ENCODE data around the gene RAB12.
"Not testable (repeated sequence)": the region's sequence is repeated elsewhere in the genome, so short reads cannot be mapped to it uniquely, and the experiment has no call there.

Gene RAB12

DNA sequence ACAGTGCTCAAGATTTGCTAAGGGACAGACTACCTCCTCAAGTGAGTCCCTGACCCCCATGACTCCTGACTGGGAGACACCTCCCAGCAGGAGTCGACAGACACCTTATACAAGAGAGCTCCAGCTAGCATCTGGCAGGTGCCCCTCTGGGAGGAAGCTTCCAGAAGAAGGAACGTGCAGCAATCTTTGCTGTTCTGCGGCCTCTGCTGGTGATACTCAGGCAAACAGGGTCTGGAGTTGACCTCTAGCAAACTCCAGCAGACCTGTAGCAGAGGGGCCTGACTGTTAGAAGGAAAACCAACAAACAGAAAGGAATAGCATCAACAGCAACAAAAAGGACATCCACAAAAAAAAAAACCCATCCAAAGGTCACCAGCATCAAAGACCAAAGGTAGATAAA, 38.1 kb downstream of the RAB12 start:
- not testable (repeated sequence) for DNase-seq (ENCODE audit: low read depth)

DNA sequence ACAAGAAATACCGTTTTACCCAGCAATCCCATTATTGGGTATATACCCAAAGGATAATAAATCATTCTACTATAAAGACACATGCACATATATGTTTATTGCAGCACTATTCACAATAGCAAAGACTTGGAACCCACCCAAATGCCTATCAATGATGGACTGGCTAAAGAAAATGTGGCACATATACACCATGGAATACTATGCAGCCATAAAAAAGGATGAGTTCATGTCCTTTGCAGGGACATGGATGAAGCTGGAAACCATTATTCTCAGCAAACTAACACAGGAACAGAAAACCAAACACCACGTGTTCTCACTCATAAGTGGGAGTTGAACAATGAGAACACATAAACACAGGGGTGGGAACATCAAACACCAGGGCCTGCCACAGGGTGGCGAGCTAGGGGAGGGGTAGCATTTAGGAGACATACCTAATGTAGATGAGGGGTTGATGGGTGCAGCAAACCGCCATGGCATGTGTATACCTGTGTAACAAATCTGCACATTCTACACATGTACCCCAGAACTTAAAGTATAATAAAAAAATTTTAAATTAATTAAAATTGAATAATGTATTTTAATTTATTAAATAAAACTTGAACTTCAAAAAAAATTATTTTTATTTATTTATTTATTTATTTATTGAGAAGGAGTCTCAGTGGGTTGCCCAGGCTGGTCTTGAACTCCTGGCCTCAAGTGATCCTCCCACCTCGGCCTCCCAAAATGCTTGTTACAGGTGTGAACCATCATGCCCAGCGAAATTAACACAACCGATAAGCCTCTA, 42.4 kb downstream of the RAB12 start:
- DNase-seq (ENCODE audit: low read depth): not testable (repeated sequence)

DNA sequence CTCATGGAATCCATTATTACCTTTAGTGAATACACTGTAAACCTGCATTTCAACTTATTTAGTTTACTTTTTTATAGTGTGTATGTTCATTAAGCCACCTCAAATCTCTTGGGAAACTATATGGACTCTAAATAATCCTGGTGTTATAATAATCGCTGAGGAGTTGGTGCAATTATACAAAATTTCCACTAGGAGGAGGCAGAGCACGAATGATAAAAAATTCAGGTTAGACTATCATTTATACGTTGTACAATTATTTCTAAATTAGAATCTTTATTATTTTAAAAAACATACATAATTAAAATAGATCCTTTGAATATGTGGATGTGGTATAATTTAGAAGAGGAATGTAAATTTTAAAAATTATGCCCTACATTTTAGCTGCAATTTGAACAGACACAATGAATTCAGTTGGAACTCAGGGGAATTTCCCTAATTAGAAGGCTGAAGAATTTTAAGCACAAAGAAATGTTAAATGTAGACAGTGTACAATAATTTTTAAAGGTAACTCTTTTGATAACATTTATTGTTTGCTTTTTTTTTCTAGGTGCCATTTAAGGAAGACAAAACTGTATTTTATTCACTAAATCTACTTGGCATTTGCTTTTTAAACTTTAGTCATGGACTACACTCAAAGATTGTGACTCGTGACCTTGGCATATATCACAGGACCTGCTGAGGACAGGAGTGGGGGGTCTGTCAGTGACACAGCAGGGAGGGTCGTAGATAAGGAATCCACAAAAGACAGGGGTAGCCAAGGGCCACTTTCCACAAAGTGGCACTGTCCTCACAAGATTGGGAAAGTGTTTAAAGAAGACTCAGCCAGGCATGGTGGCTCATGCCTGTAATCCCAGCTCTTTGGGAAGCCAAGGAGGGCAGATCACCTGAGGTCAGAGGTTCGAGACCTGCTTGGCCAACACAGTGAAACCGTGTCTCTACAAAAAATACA, 45.5 kb downstream of the RAB12 start:
- DNase-seq (ENCODE audit: low read depth): peak; percentile 56

DNA sequence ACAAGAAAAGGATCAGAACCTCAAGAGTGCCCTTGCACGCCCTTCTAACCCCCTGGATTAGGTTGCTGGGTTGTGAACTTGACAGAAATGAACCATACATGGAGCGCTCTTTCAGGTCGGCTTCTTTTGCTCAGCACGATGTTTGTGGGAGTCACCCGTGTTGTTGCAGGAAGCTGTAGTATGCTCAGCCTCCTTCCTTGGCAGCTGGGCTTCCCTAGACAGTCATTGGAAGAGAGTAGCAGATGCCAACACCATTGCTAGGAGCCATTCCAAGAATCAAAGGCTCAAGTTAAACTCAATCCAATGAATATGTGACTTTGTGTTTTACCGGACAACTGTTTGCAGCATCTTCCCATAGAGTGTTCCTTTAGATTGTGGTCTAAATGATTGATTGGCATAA, 47.0 kb downstream of the RAB12 start:
- no peak for DNase-seq (ENCODE audit: low read depth)

DNA sequence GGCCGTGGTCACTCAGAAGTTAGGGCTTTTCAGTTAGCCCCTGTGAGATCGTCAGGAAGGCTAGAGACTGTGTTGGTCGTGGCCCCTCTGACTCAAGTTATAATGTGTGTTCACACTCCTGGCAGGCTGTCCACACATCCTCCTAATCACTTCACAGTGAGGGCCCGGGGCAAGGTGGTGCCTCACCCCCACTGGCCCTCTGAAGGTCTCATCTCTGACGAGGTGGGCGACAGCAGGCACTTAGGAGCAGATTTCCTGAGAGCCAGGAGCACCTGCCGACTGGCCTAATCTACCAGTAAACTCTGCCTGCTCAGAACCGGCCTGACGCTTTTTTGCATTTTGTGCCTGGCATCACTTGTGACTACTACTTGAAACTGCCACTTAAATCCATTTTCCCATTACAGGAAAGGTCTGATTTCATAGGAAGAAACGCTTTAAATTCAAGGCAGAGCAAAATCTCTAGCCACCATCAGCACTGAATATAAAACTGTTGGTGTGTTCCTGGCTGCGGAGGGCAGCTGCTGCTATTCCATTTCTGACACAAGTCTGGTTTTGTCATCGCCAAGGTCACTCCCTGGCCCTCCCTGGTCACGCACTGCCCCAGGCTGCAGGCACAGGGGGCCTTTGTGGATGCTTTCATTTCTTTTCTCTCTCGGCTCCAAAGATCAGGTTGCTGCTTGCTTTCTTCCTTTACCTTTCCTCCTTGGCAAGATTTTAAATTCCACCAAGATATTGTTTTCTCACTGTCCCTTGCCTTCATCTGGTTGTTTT, 48.0 kb downstream of the RAB12 start:
- no peak for DNase-seq (ENCODE audit: low read depth)

DNA sequence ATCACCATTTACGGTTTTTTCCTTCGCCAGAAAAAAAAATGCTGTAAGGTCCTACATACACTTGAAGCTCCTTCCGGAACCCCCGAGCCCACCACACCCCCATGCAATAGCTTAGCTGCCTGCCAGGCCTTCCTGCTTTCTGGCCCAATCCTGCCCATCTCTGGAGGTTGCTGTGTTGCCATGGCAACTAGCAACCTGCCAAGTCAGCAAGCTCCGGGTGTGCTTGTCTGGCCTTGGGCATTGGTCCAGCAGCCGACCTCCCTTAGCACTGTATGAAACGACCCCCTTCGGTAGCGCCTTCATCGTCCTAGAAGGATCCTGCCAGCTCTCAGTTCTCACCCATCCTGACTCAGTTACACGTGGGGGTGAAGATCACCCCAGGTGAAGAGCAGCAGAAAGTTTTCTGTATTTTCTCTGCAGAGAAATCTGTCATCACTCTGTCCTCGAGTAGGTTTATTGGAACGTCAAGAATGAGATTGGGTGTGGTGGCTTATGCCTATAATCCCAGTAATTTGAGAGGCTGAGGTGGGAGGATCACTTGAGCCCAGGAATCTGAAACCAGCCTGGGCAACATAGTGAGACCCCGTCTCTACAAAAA, 48.7 kb downstream of the RAB12 start:
- DNase-seq (ENCODE audit: low read depth): peak; percentile 30

DNA sequence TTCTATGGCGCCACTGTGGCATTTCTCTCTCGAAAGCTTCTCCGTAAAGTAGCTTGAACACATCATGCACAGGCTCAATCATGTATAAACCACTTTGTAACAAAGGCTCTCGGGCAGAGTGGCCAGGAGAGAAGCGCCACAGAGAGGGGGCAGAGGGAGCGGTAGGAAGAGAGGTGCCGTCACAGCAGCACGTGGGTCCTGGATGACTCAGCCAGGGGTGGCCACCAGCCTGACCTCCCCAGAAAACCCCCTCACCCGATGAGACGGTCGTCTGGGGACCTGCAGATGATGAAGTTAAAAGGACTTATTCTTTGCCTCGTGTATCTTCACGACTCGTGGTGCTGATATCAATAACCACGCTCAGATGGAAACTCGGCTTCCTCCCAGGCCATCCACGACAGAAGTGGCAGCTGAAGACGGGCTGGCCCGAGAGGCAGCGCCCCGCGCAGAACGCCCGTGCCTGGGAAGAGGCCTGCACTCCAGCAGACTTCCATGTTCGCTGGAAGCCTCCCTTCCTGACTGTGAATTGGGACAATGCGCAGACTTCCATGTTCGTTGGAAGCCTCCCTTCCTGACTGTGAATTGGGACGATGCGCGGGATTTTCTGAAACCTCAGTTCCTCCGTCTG, 49.7 kb downstream of the RAB12 start:
- no peak for DNase-seq (ENCODE audit: low read depth)

DNA sequence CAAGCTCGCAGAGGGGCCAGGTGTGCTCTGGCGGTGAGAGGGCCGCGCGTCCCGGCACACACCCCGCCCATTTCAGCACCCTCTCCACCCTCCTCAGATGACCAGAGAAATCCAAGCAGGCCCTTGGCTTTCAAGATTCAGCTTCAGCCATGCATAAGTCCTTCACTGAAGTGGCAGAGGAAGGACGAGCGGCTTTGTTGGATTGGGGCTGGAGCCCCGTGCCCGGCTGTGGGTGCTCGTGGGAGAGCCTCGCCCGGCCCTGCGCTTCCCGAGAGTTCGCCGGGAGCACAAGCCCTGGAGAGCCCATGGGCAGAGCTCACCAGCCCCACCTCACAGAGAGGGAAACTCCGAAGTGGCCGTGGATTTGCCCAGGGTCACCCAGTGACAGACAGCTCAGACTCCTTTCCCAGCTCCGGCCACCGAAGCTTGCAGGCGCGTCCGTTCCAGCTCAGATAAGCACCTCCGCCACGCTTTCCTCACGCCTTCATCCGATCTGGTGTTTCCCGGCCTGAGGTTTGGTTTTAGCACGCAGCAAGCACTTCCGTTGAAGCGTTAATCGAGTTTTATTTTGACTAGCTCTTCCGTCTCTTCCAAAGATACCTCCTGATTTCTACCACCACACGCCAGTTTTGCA, 50.5 kb downstream of the RAB12 start:
- DNase-seq (ENCODE audit: low read depth): no peak

DNA sequence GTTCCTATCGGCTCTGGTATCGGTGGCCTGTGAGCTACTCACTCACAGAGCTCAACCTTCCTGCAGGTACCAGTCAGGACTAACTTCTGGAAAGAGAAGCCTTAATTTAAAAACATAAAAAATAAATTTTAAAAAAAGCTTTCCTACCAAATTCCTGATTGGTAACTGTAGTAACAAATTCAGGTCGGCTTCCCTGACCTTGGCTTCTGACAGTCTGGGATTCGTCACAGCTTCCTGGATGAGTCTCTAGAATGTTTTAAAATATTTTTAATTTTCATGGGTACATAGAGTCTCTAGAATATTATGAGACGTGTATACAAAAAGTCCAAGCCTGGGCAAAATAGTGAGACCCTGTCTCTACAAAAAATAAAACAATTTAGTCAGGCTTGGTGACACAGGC, 51.1 kb downstream of the RAB12 start:
- peak; percentile 20 for DNase-seq (ENCODE audit: low read depth)

DNA sequence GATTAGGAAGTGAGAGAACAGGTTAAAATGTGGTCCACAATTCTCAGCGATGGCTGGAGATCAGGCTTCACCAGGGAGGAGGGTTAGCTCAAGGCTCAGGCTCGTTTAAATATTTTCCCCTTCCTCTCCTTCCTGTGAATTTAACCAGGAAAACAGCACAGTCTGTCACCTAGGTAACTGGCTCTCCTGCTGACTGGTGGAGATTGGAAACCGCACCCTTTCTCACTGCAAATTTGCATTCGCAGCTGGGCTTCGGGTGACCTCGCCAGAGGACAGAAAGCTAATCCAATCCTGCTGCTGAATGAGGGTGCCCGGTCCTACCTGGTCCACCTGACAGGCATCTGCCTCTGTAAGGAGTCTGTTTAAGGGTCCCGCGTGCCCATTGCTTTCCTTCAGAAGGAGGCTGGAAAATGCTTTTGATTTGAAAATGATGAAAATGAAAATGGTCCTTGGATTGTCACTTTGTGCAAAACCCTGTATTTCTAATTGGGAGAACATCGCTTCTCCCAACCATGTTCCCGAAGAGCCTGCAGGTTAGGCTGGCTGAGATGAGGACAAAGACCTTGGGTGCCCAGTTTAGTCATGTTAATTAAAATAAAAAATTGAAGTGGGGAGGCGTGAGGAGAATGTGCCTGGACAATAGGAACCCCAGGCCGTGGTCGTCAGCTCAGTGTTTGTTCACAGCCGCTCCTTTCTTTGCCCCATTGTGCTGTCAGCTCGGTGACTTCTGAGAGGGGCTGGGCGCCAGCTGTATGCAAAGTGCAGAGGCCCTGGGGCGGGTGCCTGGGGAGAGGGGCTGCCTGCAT, 52.7 kb downstream of the RAB12 start:
- DNase-seq (ENCODE audit: low read depth): no peak

DNA sequence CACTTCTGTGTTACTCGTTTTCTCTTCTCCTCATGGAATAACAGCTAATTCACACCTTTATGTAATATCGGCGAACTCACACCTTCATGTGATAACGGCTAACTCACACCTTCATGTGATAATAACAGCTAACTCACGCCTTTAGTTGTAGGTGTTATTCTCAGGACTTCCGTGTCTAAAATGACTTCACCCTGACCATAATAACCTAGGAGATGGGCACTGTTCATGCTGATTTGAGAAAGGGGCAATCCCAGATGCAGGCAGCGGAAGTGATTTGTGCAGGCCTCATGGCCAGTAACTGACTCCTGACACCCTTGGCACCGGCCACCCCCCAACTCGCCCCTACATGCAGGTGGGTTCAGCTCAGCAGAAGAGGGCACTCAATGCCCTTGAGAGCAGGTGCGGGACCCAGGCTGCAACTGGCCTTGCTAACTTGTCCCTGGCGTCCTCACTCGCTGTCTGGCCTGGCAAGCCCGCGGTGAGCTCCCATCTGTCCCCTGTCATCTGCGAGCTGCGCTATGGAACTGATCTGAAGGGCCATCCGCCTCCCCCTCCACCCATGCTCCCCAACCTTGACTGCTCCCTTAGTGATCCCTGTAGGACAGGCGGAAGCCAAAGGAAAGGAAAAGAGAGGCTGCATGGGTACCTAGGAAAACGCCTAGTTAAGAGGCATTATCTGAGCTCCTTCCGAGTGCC, 53.5 kb downstream of the RAB12 start:
- DNase-seq (ENCODE audit: low read depth): no peak

DNA sequence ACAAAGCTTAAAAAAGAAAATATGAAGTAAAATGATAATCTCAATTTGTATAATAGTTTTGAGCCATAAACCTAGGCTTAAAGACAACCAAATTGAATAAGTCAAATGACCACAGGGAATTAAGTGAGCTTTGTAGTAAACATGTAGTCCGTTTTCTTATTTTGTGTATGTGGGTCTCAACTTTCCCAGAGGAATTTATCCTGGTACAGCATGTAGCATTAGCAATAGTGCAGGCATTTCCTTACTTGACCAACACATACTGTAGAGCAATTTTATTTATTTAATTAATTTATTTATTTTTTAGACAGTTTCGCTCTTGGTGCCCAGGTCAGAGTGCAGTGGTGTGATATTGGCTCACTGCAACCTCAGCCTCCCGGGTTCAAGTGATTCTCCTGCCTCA, 58.6 kb downstream of the RAB12 start:
- peak; percentile 49 for DNase-seq (ENCODE audit: low read depth)

DNA sequence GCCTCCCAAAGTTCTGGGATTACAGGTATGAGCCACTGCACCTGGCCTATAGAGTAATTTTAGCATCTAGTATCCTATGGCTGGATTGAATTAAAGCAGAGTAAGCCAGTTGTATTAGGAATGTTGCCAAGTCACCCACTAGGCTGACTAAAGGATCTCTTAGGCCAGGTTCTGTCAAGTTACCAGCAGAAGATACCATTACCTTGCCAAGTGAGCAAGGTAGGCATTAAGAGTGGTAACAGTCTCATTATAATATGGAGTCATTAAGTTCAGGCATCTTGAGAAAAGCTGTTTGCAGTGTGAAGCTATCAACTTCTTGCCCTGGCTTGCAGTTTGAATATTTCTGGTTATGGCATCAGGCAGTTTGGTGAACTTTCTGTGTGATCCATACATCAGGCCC, 59.1 kb downstream of the RAB12 start:
- no peak for DNase-seq (ENCODE audit: low read depth)

DNA sequence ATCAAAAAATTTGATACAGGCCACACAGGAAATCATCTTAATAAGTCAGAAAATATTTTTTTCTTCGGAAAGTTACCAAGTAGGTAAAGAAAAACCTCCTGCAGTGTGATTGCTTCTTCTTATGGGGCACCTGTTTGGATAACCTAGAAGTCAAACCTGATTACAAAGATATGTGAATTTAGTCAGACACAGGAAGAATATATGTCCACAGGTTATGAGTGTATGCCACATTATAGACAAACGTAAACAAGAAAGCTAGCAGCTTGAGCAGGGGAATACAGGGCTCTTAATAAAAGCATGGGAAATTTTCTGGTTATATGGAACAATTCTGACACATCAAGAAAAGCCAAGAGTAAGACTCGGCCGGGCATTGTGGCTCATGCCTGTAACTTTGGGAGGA, 60.3 kb downstream of the RAB12 start:
- no peak for DNase-seq (ENCODE audit: low read depth)

DNA sequence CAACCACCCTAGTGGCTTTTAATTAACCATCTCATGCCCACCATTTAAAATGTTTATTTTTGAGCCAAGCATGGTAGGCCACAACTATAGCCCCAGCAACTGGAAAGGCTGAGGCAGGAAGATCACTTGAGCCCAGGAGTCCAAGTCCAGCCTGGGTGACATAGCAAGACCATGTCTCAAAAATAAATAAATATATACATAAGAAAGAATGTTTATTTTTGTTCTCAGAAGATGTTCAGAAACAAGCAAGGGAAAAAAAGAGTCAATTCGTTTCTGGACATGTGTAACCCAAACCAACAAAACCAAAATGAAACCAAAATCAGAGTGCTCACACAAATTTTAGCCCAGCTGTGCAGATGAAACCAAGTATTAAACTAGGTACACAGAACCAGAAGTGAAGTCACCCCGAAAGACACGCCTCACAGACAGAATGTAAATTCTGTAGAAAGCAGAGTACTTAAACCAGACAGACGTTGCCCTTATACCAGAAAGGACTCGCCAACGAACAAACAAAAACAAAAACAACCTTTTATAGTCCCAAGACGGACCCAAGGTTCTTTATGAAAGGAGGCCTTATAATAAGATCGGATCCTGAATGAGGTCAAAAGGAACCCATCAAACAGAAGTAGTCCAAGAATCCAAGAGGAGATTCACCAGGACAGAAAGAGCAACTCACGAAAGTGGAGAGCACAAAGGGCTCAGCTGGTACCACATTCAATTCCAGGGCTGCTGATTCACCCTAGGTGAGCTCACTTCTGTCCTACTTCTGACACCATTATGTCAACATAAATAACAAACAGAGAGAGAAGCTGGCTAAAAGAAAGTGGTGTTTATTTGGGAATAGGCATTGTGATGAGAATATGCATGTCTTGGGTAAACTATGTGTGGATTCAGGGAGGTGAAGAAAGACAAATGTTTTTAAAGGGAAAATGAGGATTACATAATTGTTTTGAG, 64.3 kb downstream of the RAB12 start:
- DNase-seq (ENCODE audit: low read depth): no peak

DNA sequence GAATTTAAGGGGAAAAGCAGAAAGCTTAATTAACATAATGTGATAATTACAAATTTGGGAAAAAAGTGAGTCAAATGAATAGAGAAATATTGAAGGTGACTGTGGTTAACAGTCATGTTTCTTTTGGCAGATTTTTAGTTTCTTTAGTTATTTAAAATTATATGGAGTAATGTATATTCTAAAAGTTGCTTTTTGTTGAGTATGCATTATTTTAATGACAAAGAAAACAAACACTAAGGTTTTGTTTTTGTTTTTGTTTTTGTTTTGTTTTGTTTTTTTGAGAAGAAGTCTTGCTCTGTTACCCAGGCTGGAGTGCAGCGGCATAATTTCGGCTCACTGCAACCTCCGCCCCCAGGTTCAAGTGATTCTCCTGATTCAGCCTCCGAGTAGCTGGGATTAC, 65.8 kb downstream of the RAB12 start:
- no peak for DNase-seq (ENCODE audit: low read depth)

DNA sequence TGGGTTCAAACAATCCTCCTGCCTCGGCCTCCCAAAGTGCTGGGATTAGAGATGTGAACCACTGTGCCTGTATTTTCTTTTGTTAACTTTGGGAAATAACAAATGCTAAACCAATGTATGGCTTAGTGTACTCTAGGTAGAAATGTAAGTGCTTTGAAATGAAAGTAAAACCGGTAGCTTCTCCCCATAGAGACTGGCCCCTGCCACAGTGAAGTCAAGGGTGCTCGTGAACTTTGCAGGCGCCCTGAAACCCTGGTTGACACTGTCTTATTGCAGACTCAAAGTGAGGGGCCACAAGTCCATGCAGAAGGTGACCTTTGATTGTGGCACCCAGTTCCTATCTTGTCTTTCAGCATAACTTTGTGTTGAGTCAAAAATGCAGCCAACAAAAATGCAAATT, 72.0 kb downstream of the RAB12 start:
- no peak for DNase-seq (ENCODE audit: low read depth)

DNA sequence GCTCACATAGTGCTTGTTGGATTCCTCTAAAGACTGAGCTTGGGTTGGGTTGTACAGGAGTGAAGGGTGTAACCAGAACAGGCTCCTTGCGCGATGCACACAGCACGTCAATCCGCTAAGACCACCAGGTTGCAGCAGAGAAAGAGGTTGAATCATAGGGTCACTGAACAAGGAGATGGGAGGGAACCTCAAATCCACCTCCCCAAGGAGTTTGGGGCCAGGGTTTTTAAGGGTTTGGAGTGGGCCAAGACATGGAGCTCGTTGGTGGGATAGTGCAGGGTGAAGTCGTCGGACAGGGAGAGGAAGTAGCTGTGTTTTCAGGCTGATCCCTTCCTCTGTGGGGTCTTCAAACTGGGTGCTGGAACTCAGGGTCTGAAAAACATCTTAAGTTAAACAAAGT, 75.3 kb downstream of the RAB12 start:
- no peak for DNase-seq (ENCODE audit: low read depth)

All from ELR (cell line).